ENCODE data around the gene CTNND1. TPM values are rescaled to one million over a fixed set of nuclear protein-coding genes. Genes with fewer than 3 reads are reported as not detected.
A peak's percentile ranks its signal among the peaks of the same experiment; 100 is the strongest.

The CTNND1 gene
- total and polyA plus RNA-seq, 2 of the 8 experiments (the other 6 are each of a cell fraction or from before 2014, with no cell fraction given): 91.9 to 164 TPM

GRCh38 chr11:57712256-57713150 is 49.1 kb upstream of the CTNND1 start, which contains the start of gene TMX2 (continued):
- TF ChIP-seq GABPA (IDR thresholded peaks at IDR 0.05; ENCODE audit: borderline replicate concordance, insufficient read depth, low read length) (peak; percentile 81; the same call in 1 of the 2 replicates), ATF3 (IDR thresholded peaks at IDR 0.05; ENCODE audit: insufficient read depth, low read depth, low read length) (no peak), PHF8 (conservative IDR thresholded peaks at IDR 0.05; ENCODE audit: low read depth, low read length) (peak; percentile 78), SP2 (IDR thresholded peaks at IDR 0.05; ENCODE audit: low read length) (peak; percentile 42; the same call in 1 of the 2 replicates), SP1 (IDR thresholded peaks at IDR 0.05; ENCODE audit: low read depth, low read length) (peak; percentile 94), POU5F1 (IDR thresholded peaks at IDR 0.05; ENCODE audit: low read depth, low read length) (no peak), CTBP2 (IDR thresholded peaks at IDR 0.05; ENCODE audit: borderline replicate concordance, insufficient read depth, insufficient read length, low read length) (no peak), MAFK (IDR thresholded peaks at IDR 0.05; ENCODE audit: low read depth, low read length) (no peak), EGR1 (IDR thresholded peaks at IDR 0.05; ENCODE audit: borderline replicate concordance, low read depth, low read length) (no peak), E2F6 (IDR thresholded peaks at IDR 0.05) (no peak; the same call in 1 of the 2 replicates)
